HEK293 (cell line): ENCODE measurements around the gene ZNF835.

Experiments used
- CTCF ChIA-PET: fragments of 350-600 bp; formaldehyde crosslinking; extraction: SDS; loops from one replicate; lab custom pipeline; 2021; ENCODE audit warnings: antibody characterized with exemption; lab: Yijun Ruan, JAX
- POLR2A ChIA-PET: fragments of 300-600 bp; formaldehyde crosslinking; extraction: SDS; loops from one replicate; lab custom pipeline; 2020; ENCODE audit warnings: antibody characterized with exemption, inconsistent platforms; lab: Yijun Ruan, JAX
- H3K27ac ChIP-seq: fragments of 200-500 bp; sonication (Bioruptor generic); 2 replicates; pipeline ENCODE4 v1.5.1; 2014; ENCODE audit warnings: low read depth, low read length, control low read depth, inconsistent platforms; ENCODE audit errors: extremely low read depth
- H3K36me3 ChIP-seq, 2 experiments: fragments of 200-500 bp in 1 of 2; sonication (Bioruptor generic) in 1 of 2; 1 replicate in 1 of 2; 2 replicates in 1 of 2; pipeline ENCODE4 v1.5.1; 2014 to 2017; ENCODE audit warnings: inconsistent platforms in 2 of 2, low read length in 2 of 2; ENCODE audit not compliant: control insufficient read depth in 2 of 2, insufficient read depth in 1 of 2
- H3K4me1 ChIP-seq: fragments of 200-500 bp; sonication (Bioruptor generic); 2 replicates; pipeline ENCODE4 v1.5.1; 2014; ENCODE audit warnings: mild to moderate bottlenecking, low read length, inconsistent platforms; ENCODE audit not compliant: control insufficient read depth, insufficient read depth
- H3K4me3 ChIP-seq: 2 replicates; pipeline ENCODE4 v1.5.1; 2011; ENCODE audit warnings: low read depth, mild to moderate bottlenecking, control low read depth, low read length, moderate library complexity
- H3K9me3 ChIP-seq: fragments of 200-500 bp; sonication (Bioruptor generic); 2 replicates; pipeline ENCODE4 v1.5.1; 2014; ENCODE audit warnings: low read depth, low read length, inconsistent platforms; ENCODE audit not compliant: control insufficient read depth, insufficient read depth
- HOXC10 ChIP-seq: sonication (generic); formaldehyde crosslinking; IDR thresholded peaks from 2 replicates; pipeline ENCODE4 v1.8.1; 2023; ENCODE audit warnings: mild to moderate bottlenecking, missing genetic modification reagents
- KLF16 ChIP-seq: fragments of 450-650 bp; formaldehyde crosslinking; IDR thresholded peaks from 2 replicates; pipeline ENCODE4 v1.5.1; 2017; ENCODE audit warnings: missing biosample characterization, missing genetic modification characterization
- SCRT1 ChIP-seq: fragments of 450-650 bp; formaldehyde crosslinking; IDR thresholded peaks from 2 replicates; pipeline ENCODE4 v1.5.1; 2016; ENCODE audit warnings: missing biosample characterization, missing genetic modification characterization, borderline replicate concordance
- ZBTB20 ChIP-seq: fragments of 450-650 bp; formaldehyde crosslinking; IDR thresholded peaks from 2 replicates; pipeline ENCODE4 v1.5.1; 2016; ENCODE audit warnings: missing biosample characterization, missing genetic modification characterization
- ZNF121 ChIP-seq: fragments of 450-650 bp; formaldehyde crosslinking; IDR thresholded peaks from 2 replicates; pipeline ENCODE4 v1.5.1; 2016; ENCODE audit warnings: missing biosample characterization, missing genetic modification characterization
- ZNF169 ChIP-seq: fragments of 450-650 bp; formaldehyde crosslinking; IDR thresholded peaks from 2 replicates; pipeline ENCODE4 v1.5.1; 2016; ENCODE audit warnings: missing biosample characterization, missing genetic modification characterization
- ZNF24 ChIP-seq: fragments of 450-650 bp; formaldehyde crosslinking; IDR thresholded peaks from 2 replicates; pipeline ENCODE4 v1.5.1; 2016; ENCODE audit warnings: missing biosample characterization, missing genetic modification characterization
- ZNF335 ChIP-seq: fragments of 450-650 bp; formaldehyde crosslinking; conservative IDR thresholded peaks from 2 replicates; pipeline ENCODE4 v1.5.1; 2016; ENCODE audit warnings: missing biosample characterization, missing genetic modification characterization
- ZNF521 ChIP-seq: fragments of 450-650 bp; formaldehyde crosslinking; IDR thresholded peaks from 2 replicates; pipeline ENCODE4 v1.5.1; 2017; ENCODE audit warnings: missing biosample characterization, mild to moderate bottlenecking, missing genetic modification characterization
- ZNF529 ChIP-seq: fragments of 450-650 bp; formaldehyde crosslinking; IDR thresholded peaks from 2 replicates; pipeline ENCODE4 v1.5.1; 2017; ENCODE audit warnings: missing genetic modification characterization, missing biosample characterization; ENCODE audit not compliant: insufficient replicate concordance
- ZXDB ChIP-seq: fragments of 450-650 bp; formaldehyde crosslinking; IDR thresholded peaks from 2 replicates; pipeline ENCODE4 v1.5.1; 2016; ENCODE audit warnings: missing biosample characterization, missing genetic modification characterization
- TF ChIP-seq, protein P1 (sequence below): fragments of 450-650 bp; formaldehyde crosslinking; IDR thresholded peaks from 2 replicates; pipeline ENCODE4 v1.5.1; 2016; ENCODE audit warnings: missing biosample characterization, missing genetic modification characterization, borderline replicate concordance
- TF ChIP-seq, protein P2 (sequence below): fragments of 450-650 bp; formaldehyde crosslinking; IDR thresholded peaks from 2 replicates; pipeline ENCODE4 v1.5.1; 2016; ENCODE audit warnings: missing biosample characterization, missing genetic modification characterization, borderline replicate concordance
- TF ChIP-seq, protein P3 (sequence below): fragments of 450-650 bp; formaldehyde crosslinking; IDR thresholded peaks from 2 replicates; pipeline ENCODE4 v1.5.1; 2016; ENCODE audit warnings: missing biosample characterization, missing genetic modification characterization

The ZNF835 gene

DNA sequence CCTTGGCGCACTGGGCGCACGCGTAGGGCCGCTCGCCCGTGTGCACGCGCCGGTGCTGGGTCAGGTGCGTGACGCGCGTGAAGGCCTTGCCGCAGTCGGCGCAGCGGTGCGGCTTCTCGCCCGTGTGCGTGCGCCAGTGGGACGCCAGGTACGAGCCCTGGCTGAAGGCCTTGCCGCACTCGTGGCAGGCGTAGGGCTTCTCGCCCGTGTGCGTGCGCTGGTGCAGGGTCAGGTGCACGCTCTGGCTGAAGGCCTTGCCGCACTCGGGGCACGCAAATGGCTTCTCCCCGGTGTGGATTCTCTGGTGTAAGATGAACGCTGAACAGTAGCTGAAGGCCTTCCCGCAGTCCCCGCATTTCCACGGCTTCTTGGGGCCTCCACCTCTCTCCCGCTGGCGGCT lies 7.0 kb downstream of the ZNF835 start:
- H3K9me3 ChIP-seq, result peaks cover 2% of the 10 kb centered on the region; the same call in 1 of the 2 replicates
- H3K36me3 ChIP-seq, result no peaks in the 10 kb centered on the region
- H3K4me3 ChIP-seq, result no peak overlapping the region
- H3K4me1 ChIP-seq, result no peaks in the 10 kb centered on the region
- ChIA-PET CTCF (no interaction called here), POLR2A (no interaction called here)
- TF ChIP-seq ZNF335 (tag by site-specific recombination), result no peak
- H3K27ac ChIP-seq, result no peak overlapping the region

DNA sequence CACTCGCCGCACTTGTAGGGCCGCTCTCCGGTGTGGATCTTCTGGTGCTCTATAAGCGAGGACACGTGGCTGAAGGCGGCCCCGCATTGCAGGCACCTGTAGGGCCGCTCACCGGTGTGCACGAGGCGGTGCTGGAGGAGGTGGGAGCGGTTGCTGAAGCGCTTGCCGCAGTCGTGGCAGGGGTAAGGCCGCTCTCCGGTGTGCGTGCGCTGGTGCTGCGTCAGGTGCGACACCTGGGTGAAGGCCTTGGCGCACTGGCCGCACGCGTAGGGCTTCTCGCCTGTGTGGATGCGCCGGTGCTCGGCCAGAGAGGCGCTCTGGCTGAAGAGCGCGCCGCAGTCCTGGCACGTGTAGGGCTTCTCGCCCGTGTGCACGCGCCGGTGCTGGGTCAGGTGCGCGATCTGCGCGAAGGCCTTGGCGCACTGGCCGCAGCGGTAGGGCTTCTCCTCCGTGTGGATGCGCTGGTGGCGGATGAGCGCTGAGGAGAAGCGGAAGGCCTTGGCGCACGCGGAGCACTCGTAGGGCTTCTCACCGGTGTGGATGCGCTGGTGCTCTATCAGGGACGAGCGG lies 7.5 kb downstream of the ZNF835 start:
- no peak overlapping the region for H3K4me3 ChIP-seq
- POLR2A ChIA-PET, result no interaction called here
- H3K9me3 ChIP-seq, result peaks cover 2% of the 10 kb centered on the region; the same call in 1 of the 2 replicates
- CTCF ChIA-PET, result no interaction called here
- no peaks in the 10 kb centered on the region for H3K4me1 ChIP-seq
- H3K27ac ChIP-seq, result no peak overlapping the region
- no peak for TF ChIP-seq ZNF529 (tag by site-specific recombination)
- TF ChIP-seq ZNF521 (tag by site-specific recombination), result no peak
- no peak for TF ChIP-seq ZNF335 (tag by site-specific recombination)
- TF ChIP-seq, protein P1, sequence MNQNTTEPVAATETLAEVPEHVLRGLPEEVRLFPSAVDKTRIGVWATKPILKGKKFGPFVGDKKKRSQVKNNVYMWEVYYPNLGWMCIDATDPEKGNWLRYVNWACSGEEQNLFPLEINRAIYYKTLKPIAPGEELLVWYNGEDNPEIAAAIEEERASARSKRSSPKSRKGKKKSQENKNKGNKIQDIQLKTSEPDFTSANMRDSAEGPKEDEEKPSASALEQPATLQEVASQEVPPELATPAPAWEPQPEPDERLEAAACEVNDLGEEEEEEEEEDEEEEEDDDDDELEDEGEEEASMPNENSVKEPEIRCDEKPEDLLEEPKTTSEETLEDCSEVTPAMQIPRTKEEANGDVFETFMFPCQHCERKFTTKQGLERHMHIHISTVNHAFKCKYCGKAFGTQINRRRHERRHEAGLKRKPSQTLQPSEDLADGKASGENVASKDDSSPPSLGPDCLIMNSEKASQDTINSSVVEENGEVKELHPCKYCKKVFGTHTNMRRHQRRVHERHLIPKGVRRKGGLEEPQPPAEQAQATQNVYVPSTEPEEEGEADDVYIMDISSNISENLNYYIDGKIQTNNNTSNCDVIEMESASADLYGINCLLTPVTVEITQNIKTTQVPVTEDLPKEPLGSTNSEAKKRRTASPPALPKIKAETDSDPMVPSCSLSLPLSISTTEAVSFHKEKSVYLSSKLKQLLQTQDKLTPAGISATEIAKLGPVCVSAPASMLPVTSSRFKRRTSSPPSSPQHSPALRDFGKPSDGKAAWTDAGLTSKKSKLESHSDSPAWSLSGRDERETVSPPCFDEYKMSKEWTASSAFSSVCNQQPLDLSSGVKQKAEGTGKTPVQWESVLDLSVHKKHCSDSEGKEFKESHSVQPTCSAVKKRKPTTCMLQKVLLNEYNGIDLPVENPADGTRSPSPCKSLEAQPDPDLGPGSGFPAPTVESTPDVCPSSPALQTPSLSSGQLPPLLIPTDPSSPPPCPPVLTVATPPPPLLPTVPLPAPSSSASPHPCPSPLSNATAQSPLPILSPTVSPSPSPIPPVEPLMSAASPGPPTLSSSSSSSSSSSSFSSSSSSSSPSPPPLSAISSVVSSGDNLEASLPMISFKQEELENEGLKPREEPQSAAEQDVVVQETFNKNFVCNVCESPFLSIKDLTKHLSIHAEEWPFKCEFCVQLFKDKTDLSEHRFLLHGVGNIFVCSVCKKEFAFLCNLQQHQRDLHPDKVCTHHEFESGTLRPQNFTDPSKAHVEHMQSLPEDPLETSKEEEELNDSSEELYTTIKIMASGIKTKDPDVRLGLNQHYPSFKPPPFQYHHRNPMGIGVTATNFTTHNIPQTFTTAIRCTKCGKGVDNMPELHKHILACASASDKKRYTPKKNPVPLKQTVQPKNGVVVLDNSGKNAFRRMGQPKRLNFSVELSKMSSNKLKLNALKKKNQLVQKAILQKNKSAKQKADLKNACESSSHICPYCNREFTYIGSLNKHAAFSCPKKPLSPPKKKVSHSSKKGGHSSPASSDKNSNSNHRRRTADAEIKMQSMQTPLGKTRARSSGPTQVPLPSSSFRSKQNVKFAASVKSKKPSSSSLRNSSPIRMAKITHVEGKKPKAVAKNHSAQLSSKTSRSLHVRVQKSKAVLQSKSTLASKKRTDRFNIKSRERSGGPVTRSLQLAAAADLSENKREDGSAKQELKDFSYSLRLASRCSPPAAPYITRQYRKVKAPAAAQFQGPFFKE, result no peak
- no peak for TF ChIP-seq ZNF121 (tag by site-specific recombination)
- TF ChIP-seq SCRT1 (tag by site-specific recombination), result no peak
- no peak for TF ChIP-seq KLF16
- no peak for TF ChIP-seq ZXDB (tag by site-specific recombination)
- no peaks in the 10 kb centered on the region for H3K36me3 ChIP-seq

DNA sequence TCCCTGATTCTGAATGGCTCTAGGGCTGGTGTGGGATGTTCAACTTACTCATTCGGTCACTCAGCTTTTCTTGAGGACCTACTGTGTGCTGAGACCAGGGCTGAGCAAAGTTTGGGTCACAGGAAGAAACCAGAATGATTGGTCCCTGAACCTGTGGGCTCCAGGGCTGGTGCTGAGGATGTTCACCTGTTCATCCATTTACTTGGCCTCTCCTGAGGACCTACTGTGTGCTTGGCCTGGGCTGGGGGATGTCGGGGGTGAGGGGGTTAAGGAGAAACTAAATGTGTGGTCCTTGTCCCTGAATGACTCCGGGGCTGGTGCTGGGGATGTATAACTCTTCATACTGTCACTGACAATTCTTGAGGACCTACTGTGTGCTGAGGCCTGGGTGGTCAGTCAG lies 10.3 kb downstream of the ZNF835 start:
- no peak overlapping the region for H3K4me3 ChIP-seq
- H3K9me3 ChIP-seq, result no peaks in the 10 kb centered on the region
- H3K27ac ChIP-seq, result no peak overlapping the region
- H3K36me3 ChIP-seq, result no peaks in the 10 kb centered on the region
- H3K4me1 ChIP-seq, result no peaks in the 10 kb centered on the region
- ChIA-PET POLR2A (no interaction called here), CTCF (interaction anchor here (0.6 kb wide), 2 partner anchors 214 to 472 kb away, joined by 4 read pairs; no protein-coding TSS in a partner anchor)
- TF ChIP-seq HOXC10 (CRISPR knock-in tag), result no peak
- no peak for TF ChIP-seq ZNF169
- TF ChIP-seq ZNF24, result no peak

DNA sequence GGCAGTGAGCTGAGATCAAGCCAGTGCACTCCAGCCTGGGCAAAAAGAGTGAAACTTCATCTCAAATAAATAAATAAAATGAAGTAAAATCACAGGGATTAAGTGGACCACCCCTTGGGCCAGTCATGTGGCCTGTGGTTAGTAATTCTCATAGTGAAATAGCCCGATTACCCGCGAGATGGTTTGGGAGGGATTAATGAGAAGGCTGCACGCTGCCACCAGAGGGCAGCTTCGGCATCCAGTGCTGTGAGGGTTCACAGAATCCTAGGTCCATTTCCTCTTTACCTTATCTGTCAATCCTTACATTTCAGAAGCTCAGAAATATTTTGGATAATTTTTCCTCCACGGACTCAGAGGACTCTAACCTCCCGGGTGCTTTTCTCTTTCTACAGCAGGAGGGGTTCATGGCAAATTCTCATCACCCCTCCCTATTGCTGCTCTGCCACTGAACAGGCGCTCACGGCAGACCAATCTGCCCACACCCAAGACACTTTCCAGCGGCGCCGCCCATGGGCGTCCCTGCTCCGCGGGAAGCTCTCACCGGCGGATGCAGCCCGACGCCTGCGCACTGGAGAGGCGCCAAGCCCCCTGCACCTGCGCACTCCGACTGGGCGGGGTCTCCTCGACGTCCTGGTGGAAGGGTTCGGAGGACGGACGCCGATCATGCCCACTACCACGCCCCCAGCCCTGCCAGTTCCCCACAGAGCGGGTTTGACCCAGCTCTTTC lies 11.0 kb downstream of the ZNF835 start:
- ChIA-PET CTCF (interaction anchor here (0.6 to 0.7 kb wide), 4 partner anchors 11 to 471 kb away, joined by 3 to 4 read pairs (median 4); no protein-coding TSS in a partner anchor), POLR2A (no interaction called here)
- no peaks in the 10 kb centered on the region for H3K36me3 ChIP-seq
- no peaks in the 10 kb centered on the region for H3K4me1 ChIP-seq
- no peak overlapping the region for H3K27ac ChIP-seq
- no peaks in the 10 kb centered on the region for H3K9me3 ChIP-seq
- no peak overlapping the region for H3K4me3 ChIP-seq
- TF ChIP-seq, protein P2, sequence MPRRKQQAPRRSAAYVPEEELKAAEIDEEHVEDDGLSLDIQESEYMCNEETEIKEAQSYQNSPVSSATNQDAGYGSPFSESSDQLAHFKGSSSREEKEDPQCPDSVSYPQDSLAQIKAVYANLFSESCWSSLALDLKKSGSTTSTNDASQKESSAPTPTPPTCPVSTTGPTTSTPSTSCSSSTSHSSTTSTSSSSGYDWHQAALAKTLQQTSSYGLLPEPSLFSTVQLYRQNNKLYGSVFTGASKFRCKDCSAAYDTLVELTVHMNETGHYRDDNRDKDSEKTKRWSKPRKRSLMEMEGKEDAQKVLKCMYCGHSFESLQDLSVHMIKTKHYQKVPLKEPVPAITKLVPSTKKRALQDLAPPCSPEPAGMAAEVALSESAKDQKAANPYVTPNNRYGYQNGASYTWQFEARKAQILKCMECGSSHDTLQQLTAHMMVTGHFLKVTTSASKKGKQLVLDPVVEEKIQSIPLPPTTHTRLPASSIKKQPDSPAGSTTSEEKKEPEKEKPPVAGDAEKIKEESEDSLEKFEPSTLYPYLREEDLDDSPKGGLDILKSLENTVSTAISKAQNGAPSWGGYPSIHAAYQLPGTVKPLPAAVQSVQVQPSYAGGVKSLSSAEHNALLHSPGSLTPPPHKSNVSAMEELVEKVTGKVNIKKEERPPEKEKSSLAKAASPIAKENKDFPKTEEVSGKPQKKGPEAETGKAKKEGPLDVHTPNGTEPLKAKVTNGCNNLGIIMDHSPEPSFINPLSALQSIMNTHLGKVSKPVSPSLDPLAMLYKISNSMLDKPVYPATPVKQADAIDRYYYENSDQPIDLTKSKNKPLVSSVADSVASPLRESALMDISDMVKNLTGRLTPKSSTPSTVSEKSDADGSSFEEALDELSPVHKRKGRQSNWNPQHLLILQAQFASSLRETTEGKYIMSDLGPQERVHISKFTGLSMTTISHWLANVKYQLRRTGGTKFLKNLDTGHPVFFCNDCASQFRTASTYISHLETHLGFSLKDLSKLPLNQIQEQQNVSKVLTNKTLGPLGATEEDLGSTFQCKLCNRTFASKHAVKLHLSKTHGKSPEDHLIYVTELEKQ (tag by site-specific recombination), result no peak
- TF ChIP-seq SCRT1 (tag by site-specific recombination) (no peak), ZBTB20 (no peak)
- TF ChIP-seq, protein P3, sequence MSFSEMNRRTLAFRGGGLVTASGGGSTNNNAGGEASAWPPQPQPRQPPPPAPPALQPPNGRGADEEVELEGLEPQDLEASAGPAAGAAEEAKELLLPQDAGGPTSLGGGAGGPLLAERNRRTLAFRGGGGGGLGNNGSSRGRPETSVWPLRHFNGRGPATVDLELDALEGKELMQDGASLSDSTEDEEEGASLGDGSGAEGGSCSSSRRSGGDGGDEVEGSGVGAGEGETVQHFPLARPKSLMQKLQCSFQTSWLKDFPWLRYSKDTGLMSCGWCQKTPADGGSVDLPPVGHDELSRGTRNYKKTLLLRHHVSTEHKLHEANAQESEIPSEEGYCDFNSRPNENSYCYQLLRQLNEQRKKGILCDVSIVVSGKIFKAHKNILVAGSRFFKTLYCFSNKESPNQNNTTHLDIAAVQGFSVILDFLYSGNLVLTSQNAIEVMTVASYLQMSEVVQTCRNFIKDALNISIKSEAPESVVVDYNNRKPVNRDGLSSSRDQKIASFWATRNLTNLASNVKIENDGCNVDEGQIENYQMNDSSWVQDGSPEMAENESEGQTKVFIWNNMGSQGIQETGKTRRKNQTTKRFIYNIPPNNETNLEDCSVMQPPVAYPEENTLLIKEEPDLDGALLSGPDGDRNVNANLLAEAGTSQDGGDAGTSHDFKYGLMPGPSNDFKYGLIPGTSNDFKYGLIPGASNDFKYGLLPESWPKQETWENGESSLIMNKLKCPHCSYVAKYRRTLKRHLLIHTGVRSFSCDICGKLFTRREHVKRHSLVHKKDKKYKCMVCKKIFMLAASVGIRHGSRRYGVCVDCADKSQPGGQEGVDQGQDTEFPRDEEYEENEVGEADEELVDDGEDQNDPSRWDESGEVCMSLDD, result no peak
